ENCODE measurements around the gene SUSD1. TPM values are rescaled to one million over a fixed set of nuclear protein-coding genes. Genes with fewer than 3 reads are reported as not detected.

Gene SUSD1
- total RNA-seq, 1 experiment from 2014 or later, result 7.9 TPM

DNA sequence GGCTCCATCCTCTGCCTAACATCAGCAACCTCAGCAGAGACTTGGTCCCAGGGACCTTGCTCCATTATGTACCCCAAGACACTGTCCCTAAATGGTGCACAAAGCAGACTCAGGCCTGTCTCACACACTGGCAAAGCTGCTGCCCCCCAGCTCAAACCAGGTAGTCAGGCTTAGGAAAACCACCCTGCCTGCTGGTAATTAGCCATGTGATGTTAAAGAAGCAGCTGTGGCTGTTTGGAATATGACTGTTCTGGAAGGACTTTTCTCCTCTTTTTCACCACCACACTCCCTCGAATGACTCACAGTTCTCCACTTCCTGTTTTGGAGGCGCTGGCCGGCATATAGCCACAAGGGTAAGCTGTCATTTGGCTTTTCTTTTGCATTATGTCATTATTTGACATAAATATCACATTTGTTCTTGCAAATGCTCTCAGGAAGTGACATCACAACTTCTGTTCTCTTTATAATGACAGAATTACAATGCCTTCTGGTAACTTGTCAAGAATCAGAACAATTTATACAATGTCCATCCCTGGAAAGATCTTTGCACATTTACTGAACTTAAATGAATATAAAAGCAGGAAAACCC is 113.9 kb downstream of the SUSD1 start (continued):
- no peak for TF ChIP-seq ZNF274 (IDR thresholded peaks at IDR 0.05; ENCODE audit: low read depth, low read length)
- no peak; the same call in 1 of the 2 replicates for TF ChIP-seq ELF1 (IDR thresholded peaks at IDR 0.05; ENCODE audit: borderline replicate concordance, low read depth)
- TF ChIP-seq ZFX (IDR thresholded peaks at IDR 0.05), result no peak

DNA sequence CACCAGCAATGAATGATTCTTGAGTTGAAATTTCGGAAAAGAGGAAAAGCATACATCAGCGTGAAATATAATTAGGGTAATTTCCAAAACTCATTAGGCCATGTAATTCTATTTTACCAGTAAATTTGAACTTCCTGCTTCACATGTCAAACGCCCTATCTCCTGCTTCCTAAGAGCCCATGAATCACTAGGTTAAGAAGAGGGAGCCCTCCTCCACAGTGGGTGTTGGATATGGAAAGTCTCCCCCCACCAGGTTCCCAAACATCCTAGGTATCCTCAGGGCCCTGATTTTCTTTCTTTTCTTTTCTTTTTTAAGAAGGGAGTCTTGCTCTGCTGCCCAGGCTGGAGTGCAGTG is 115.2 kb downstream of the SUSD1 start:
- H3K27ac ChIP-seq (ENCODE audit: low read depth, low read length), result no peak overlapping the region
- H3K9me3 ChIP-seq (ENCODE audit: control insufficient read depth in 1 of 2, insufficient read depth in 1 of 2, low read depth in 1 of 2, low read length in 2 of 2), result peaks cover 0 to 4% of the 10 kb centered on the region in 2 experiments; a peak in 1 of 4 replicates
- no peaks in the 10 kb centered on the region for H3K9me2 ChIP-seq (ENCODE audit: insufficient read depth)
- no peak for DNase-seq (ENCODE audit: low read depth, low spot score)
- TF ChIP-seq, protein P1, sequence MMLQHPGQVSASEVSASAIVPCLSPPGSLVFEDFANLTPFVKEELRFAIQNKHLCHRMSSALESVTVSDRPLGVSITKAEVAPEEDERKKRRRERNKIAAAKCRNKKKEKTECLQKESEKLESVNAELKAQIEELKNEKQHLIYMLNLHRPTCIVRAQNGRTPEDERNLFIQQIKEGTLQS (IDR thresholded peaks at IDR 0.05), result no peak
- POLR2A ChIA-PET, result no interaction called here
- no peak overlapping the region for H3K9ac ChIP-seq (ENCODE audit: low read length)
- H3K79me2 ChIP-seq (ENCODE audit: insufficient read depth, low read length), result no peaks in the 10 kb centered on the region
- H3K27me3 ChIP-seq (ENCODE audit: insufficient read depth, low read length), result no peaks in the 10 kb centered on the region
- intact Hi-C loops (cut with micrococcal nuclease), result loop anchor here (10.0 kb wide), 1 partner anchor 85 kb away; no protein-coding TSS in a partner anchor
- peaks cover 22 to 45% of the 10 kb centered on the region in 2 experiments for H3K4me1 ChIP-seq (ENCODE audit: control insufficient read depth in 1 of 2, insufficient read depth in 2 of 2, low read length in 2 of 2)
- H3K4me3 ChIP-seq (replicated peaks in 1 of 2; ENCODE audit: low read depth in 1 of 2, low read length in 2 of 2), result no peak overlapping the region
- no peak overlapping the region for H3K4me2 ChIP-seq (ENCODE audit: low read length)
- CTCF ChIA-PET, result no interaction called here
- RAD21 ChIA-PET (ENCODE audit: low non-redundant PET in 1 of 2, low total read pairs in 2 of 2, uncharacterized antibody in 2 of 2, unreplicated experiment in 2 of 2), result no interaction called here
- no peaks in the 10 kb centered on the region for H4K20me1 ChIP-seq (ENCODE audit: insufficient read depth)
- no peak overlapping the region for H2AFZ ChIP-seq (ENCODE audit: low read depth, low read length, poor library complexity, severe bottlenecking)
- H3K36me3 ChIP-seq (ENCODE audit: control insufficient read depth in 1 of 2, insufficient read depth in 2 of 2, low read length in 2 of 2), result 0 out of 4 replicates have a peak, but pooled peaks cover 0 to 6% of the 10 kb centered on the region in 2 experiments
- BruUV-seq (replicated peaks), result no TSS peak
- no peak for ATAC-seq

DNA sequence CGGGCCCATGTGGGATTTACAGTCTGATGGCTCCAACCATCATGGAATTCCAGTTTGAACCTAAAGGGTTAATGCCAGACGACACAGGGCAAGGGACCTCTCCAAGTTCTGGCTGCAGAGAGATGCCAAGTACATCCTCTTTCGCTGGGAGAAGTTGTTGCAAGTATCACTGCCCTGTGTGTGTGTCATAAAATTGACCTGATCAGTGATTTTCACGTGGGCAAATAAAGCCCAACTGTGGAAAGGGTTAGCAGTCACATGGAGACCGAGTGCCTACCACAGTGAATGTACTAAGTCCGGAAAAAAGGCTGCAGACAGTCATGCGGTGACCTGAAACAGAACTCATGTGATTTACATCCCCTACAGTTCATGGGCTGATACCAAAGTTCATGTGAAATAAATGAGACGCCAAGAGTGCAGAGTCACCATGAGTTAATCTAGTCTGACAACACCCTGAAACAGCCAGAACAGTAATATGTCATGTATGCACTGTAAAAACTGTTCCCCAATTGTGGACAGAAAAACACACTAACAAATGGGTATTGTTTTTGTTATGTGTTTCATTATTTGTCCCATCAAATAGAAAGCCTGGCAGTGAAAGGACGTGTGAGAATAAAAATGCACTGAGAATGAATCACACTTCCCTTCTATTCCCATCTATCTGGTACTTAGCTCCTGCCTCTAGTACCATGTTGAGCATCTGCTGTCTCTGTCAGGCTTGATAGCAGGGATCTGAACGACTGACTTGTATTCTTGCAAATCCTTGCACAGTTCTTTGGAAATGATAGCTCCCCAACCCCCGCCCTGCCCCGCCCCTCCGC is 115.7 kb downstream of the SUSD1 start:
- intact Hi-C loops (cut with micrococcal nuclease), result no loop called here
- no peaks in the 10 kb centered on the region for H3K27me3 ChIP-seq (ENCODE audit: insufficient read depth, low read length)
- H3K4me2 ChIP-seq (ENCODE audit: low read length), result peak overlapping the region; percentile 35; the same call in 1 of the 2 replicates
- DNase-seq (ENCODE audit: low read depth, low spot score) (no peak), ATAC-seq (no peak)
- H2AFZ ChIP-seq (ENCODE audit: low read depth, low read length, poor library complexity, severe bottlenecking), result no peak overlapping the region
- H3K9ac ChIP-seq (ENCODE audit: low read length), result peak overlapping the region; percentile 33; the same call in 1 of the 2 replicates
- no peak overlapping the region for H3K27ac ChIP-seq (ENCODE audit: low read depth, low read length)
- POLR2A ChIA-PET, result no interaction called here
- RAD21 ChIA-PET (ENCODE audit: low non-redundant PET in 1 of 2, low total read pairs in 2 of 2, uncharacterized antibody in 2 of 2, unreplicated experiment in 2 of 2), result no interaction called here
- H3K36me3 ChIP-seq (ENCODE audit: control insufficient read depth in 1 of 2, insufficient read depth in 2 of 2, low read length in 2 of 2), result 0 out of 4 replicates have a peak, but pooled peaks cover 0 to 6% of the 10 kb centered on the region in 2 experiments
- no peaks in the 10 kb centered on the region for H3K9me2 ChIP-seq (ENCODE audit: insufficient read depth)
- peaks cover 17 to 39% of the 10 kb centered on the region in 2 experiments for H3K4me1 ChIP-seq (ENCODE audit: control insufficient read depth in 1 of 2, insufficient read depth in 2 of 2, low read length in 2 of 2)
- H3K9me3 ChIP-seq (ENCODE audit: control insufficient read depth in 1 of 2, insufficient read depth in 1 of 2, low read depth in 1 of 2, low read length in 2 of 2), result peaks cover 0 to 4% of the 10 kb centered on the region in 2 experiments; a peak in 1 of 4 replicates
- TF ChIP-seq ZFX (IDR thresholded peaks at IDR 0.05) (no peak), POLR2AphosphoS5 (IDR thresholded peaks at IDR 0.05; ENCODE audit: low read depth, low read length) (no peak), YY1 (IDR thresholded peaks at IDR 0.05; ENCODE audit: extremely low read depth, insufficient replicate concordance, low read depth, low read length) (no peak), EZH2 (IDR thresholded peaks at IDR 0.05) (no peak), ZNF274 (IDR thresholded peaks at IDR 0.05; ENCODE audit: low read depth, low read length) (no peak), SRF (IDR thresholded peaks at IDR 0.05; ENCODE audit: low read depth) (no peak)
- TF ChIP-seq, protein P1 (IDR thresholded peaks at IDR 0.05), result no peak
- H3K79me2 ChIP-seq (ENCODE audit: insufficient read depth, low read length), result no peaks in the 10 kb centered on the region
- no TSS peak for BruUV-seq (replicated peaks)
- CTCF ChIA-PET, result no interaction called here
- no peaks in the 10 kb centered on the region for H4K20me1 ChIP-seq (ENCODE audit: insufficient read depth)
- H3K4me3 ChIP-seq (replicated peaks in 1 of 2; ENCODE audit: low read depth in 1 of 2, low read length in 2 of 2), result no peak overlapping the region

Measured in HCT116 (cell line).